Cardiac muscle cell (in vitro differentiated cells and primary cell): ENCODE data around the gene FERMT3. TPM values are rescaled to one million over a fixed set of nuclear protein-coding genes. Genes with fewer than 3 reads are reported as not detected.

Experiments
- DNase-seq, 2 donors: peaks; one replicate each; pipeline versions ENCODE4 v3.0.0 to v3.0.0-alpha.2; 2010 to 2017; ENCODE audit warnings: low read depth in 1 of 2, low spot score in 1 of 2
- H3K27ac ChIP-seq: fragments of 200-600 bp; sonication (generic); 2 replicates; pipeline ENCODE4 v1.5.1; 2016
- H3K27me3 ChIP-seq: fragments of 200-600 bp; sonication (generic); 2 replicates; pipeline ENCODE4 v1.6.0; 2016; ENCODE audit warnings: control low read depth
- H3K36me3 ChIP-seq: fragments of 200-600 bp; sonication (generic); 2 replicates; pipeline ENCODE4 v1.5.1; 2016; ENCODE audit warnings: control low read depth
- H3K4me1 ChIP-seq: fragments of 200-600 bp; sonication (generic); 2 replicates; pipeline ENCODE4 v1.8.1; 2017; ENCODE audit warnings: low read depth, mild to moderate bottlenecking, mixed run types
- H3K4me3 ChIP-seq: fragments of 200-600 bp; sonication (generic); 2 replicates; pipeline ENCODE4 v1.5.1; 2016; ENCODE audit warnings: mild to moderate bottlenecking
- H3K9me3 ChIP-seq: fragments of 200-600 bp; sonication (generic); 2 replicates; pipeline ENCODE4 v1.5.1; 2017; ENCODE audit warnings: low read depth, mild to moderate bottlenecking, control low read depth
- CTCF ChIP-seq: IDR thresholded peaks from 2 replicates; pipeline ENCODE4 v1.5.1; 2012; ENCODE audit warnings: low read depth, mild to moderate bottlenecking, low read length
- polyA plus RNA-seq: library from polyadenylated mRNA; unstranded; fragments of >200 nt; fragmentation: Nextera tagmentation; extraction: Ambion mirVana; gene quantifications from 2 replicates; pipeline ENCODE4 v1.2.1, GENCODE V29; 2016
- total RNA-seq: library from RNA; depleted of rRNA; stranded (reverse); fragments of >200 nt; gene quantifications from 2 replicates; pipeline ENCODE4 v1.2.3, GENCODE V29; 2016

Gene FERMT3
- total and polyA plus RNA-seq, 2 experiments from 2014 or later = 1.1 to 1.8 TPM

GRCh38 chr11:64251016-64251752, 44.7 kb downstream of the FERMT3 start, which contains the start of gene PLCB3:
TSS of gene PLCB3 (plus strand) at chr11:64251530. CDS start at chr11:64251650, 120 bp downstream.
- no peaks in the 10 kb centered on the region for H3K36me3 ChIP-seq
- H3K9me3 ChIP-seq = no peaks in the 10 kb centered on the region
- peaks cover 5% of the 10 kb centered on the region for H3K4me1 ChIP-seq
- TF ChIP-seq CTCF = peak; percentile 59
- peak; percentile 58 to 76 for DNase-seq
- H3K4me3 ChIP-seq = peak within 1 kb of the TSS; percentile 82
- no peak within 1 kb of the TSS for H3K27ac ChIP-seq
- no peaks in the 10 kb centered on the region for H3K27me3 ChIP-seq

- Histone ChIP-seq H3K4me3 (peak overlapping the region; percentile 82), H3K9me3 (no peaks in the 10 kb centered on the region), H3K4me1 (peaks cover 5% of the 10 kb centered on the region), H3K27ac (no peak overlapping the region), H3K27me3 (no peaks in the 10 kb centered on the region), H3K36me3 (no peaks in the 10 kb centered on the region)
- no peak for DNase-seq
- TF ChIP-seq CTCF = no peak
Observed at GRCh38 chr11:64251753-64252002, 45.2 kb downstream of the FERMT3 start.

- DNase-seq = peak in 1 of 2 donors; percentile 43
- Histone ChIP-seq H3K4me1 (peaks cover 5% of the 10 kb centered on the region), H3K4me3 (peak overlapping the region; percentile 82), H3K9me3 (no peaks in the 10 kb centered on the region), H3K27ac (no peak overlapping the region), H3K36me3 (no peaks in the 10 kb centered on the region), H3K27me3 (no peaks in the 10 kb centered on the region)
- TF ChIP-seq CTCF = peak; percentile 48
Observed at GRCh38 chr11:64252003-64252872, 45.7 kb downstream of the FERMT3 start.

- TF ChIP-seq CTCF = no peak
- Histone ChIP-seq H3K27me3 (no peaks in the 10 kb centered on the region), H3K27ac (no peak overlapping the region), H3K36me3 (no peaks in the 10 kb centered on the region), H3K4me3 (no peak overlapping the region), H3K4me1 (no peaks in the 10 kb centered on the region), H3K9me3 (no peaks in the 10 kb centered on the region)
- no peak for DNase-seq
Observed at GRCh38 chr11:64253043-64253442, 46.5 kb downstream of the FERMT3 start.

- Histone ChIP-seq H3K27ac (no peak overlapping the region), H3K4me3 (no peak overlapping the region), H3K4me1 (no peaks in the 10 kb centered on the region), H3K36me3 (no peaks in the 10 kb centered on the region), H3K9me3 (no peaks in the 10 kb centered on the region), H3K27me3 (no peaks in the 10 kb centered on the region)
- TF ChIP-seq CTCF = no peak
- DNase-seq = no peak
Observed at GRCh38 chr11:64253481-64253880, 47.0 kb downstream of the FERMT3 start.
